ENCODE results near the gene MEA1. TPM values are rescaled to one million over a fixed set of nuclear protein-coding genes. Genes with fewer than 3 reads are reported as not detected.

The MEA1 gene
- total RNA-seq, 5 donors from 2014 or later (not counting 1 experiment from before 2014, with no cell fraction given) = 20.5 to 38.7 (median 34.0) TPM

GRCh38 chr6:42984924-42985475, 28.7 kb downstream of the MEA1 start:
- ATAC-seq (replicated peaks in 1 of 4) (peak in 2 of 4 experiments; percentile 0 to 1), DNase-seq (peak in 7 of 35 experiments; percentile 8 to 38 (median 10))
- H3K9me3 ChIP-seq = no peaks in the 10 kb centered on the region
- peaks cover 10 to 41% of the 10 kb centered on the region in 2 experiments for H3K4me1 ChIP-seq (ENCODE audit: control insufficient read depth in 1 of 2, extremely low read depth in 1 of 2, insufficient read depth in 2 of 2, low read length in 2 of 2)
- H3K27ac Mint-ChIP-seq = peak overlapping the region; percentile 65 to 81
- H3K27me3 Mint-ChIP-seq = no peaks in the 10 kb centered on the region
- peaks cover 24% of the 10 kb centered on the region for H3K36me3 Mint-ChIP-seq
- H3K27me3 ChIP-seq (replicated peaks in 1 of 2; ENCODE audit: control insufficient read depth in 2 of 2, extremely low read depth in 1 of 2, insufficient read depth in 2 of 2, low read length in 1 of 2) = no peaks in the 10 kb centered on the region
- peaks cover 51 to 64% (median 61%) of the 10 kb centered on the region in 3 donors for H3K4me1 Mint-ChIP-seq
- H3K4me3 Mint-ChIP-seq = peak overlapping the region; percentile 89 to 95 (median 92)
- 4% methylated on average over 8 of the region's 13 CpGs for WGBS (ENCODE audit: insufficient coverage)
- ChIA-PET CTCF (interaction anchor here in 1 of 2 donors (1.0 to 1.4 kb wide), 5 partner anchors 9 to 56 kb away, joined by 3 to 6 read pairs (median 3); partner anchors contain the start of genes CNPY3, KLHDC3 and MEA1), POLR2A (interaction anchor here (0.5 to 1.8 kb wide), 4 partner anchors 29 to 1403 kb away, joined by 4 to 22 read pairs (median 8); partner anchors contain the start of genes CDC5L (in 1 of the 2), CNPY3 (in 1 of the 2), KLHDC3 (in 1 of the 2) and MEA1 (in 1 of the 2))
- H3K36me3 ChIP-seq (ENCODE audit: control insufficient read depth in 2 of 2, extremely low read depth in 1 of 2, insufficient read depth in 1 of 2, low read length in 1 of 2) = peaks cover 7 to 23% of the 10 kb centered on the region in 2 donors
- H3K4me3 ChIP-seq (ENCODE audit: control insufficient read depth in 1 of 2, extremely low read depth in 1 of 2, low read length in 1 of 2) = peak overlapping the region; percentile 74 to 79
- H3K27ac ChIP-seq (ENCODE audit: low read length) = peak overlapping the region; percentile 27
- no peaks in the 10 kb centered on the region for H3K9me3 Mint-ChIP-seq

- Mint-ChIP-seq H3K27me3 (no peaks in the 10 kb centered on the region), H3K9me3 (no peaks in the 10 kb centered on the region), H3K27ac (peak within 1 kb of the TSS; percentile 94 to 96), H3K36me3 (peaks cover 17% of the 10 kb centered on the region), H3K4me1 (peaks cover 54 to 68% (median 66%) of the 10 kb centered on the region in 3 donors), H3K4me3 (peak within 1 kb of the TSS; percentile 89 to 95 (median 92))
- Histone ChIP-seq H3K36me3 (ENCODE audit: control insufficient read depth in 2 of 2, extremely low read depth in 1 of 2, insufficient read depth in 1 of 2, low read length in 1 of 2) (peaks cover 0 to 17% of the 10 kb centered on the region in 2 donors), H3K4me1 (ENCODE audit: control insufficient read depth in 1 of 2, extremely low read depth in 1 of 2, insufficient read depth in 2 of 2, low read length in 2 of 2) (peaks cover 14 to 48% of the 10 kb centered on the region in 2 experiments), H3K4me3 (ENCODE audit: control insufficient read depth in 1 of 2, extremely low read depth in 1 of 2, low read length in 1 of 2) (peak within 1 kb of the TSS; percentile 74 to 79), H3K27me3 (replicated peaks in 1 of 2; ENCODE audit: control insufficient read depth in 2 of 2, extremely low read depth in 1 of 2, insufficient read depth in 2 of 2, low read length in 1 of 2) (no peaks in the 10 kb centered on the region), H3K27ac (ENCODE audit: low read length) (peak within 1 kb of the TSS; percentile 87), H3K9me3 (no peaks in the 10 kb centered on the region)
- peak; percentile 92 to 99 (median 98) for DNase-seq
- ChIA-PET POLR2A (interaction anchor here (0.6 to 1.8 kb wide), 8 partner anchors 14 to 203 kb away, joined by 3 to 22 read pairs (median 7); partner anchors contain the start of genes CNPY3 (in 2 of the 2), KLC4 (in 1 of the 2), KLHDC3 (in 1 of the 2) and MEA1 (in 1 of the 2)), CTCF (interaction anchor here in 1 of 2 donors (0.6 to 1.4 kb wide), 7 partner anchors 21 to 323 kb away, joined by 3 to 6 read pairs (median 4); partner anchors contain the start of genes CNPY3, KLC4, KLHDC3 and MEA1)
- WGBS (ENCODE audit: insufficient coverage) = 0% methylated on average over 41 of the region's 59 CpGs
- ATAC-seq (replicated peaks in 1 of 4) = peak; percentile 91 to 95 (median 92)
Observed at GRCh38 chr6:42984001-42984923, 29.5 kb downstream of the MEA1 start, which contains the start of gene PPP2R5D. Gene PPP2R5D (plus strand): TSS chr6:42984570. CDS start chr6:42984678, 108 bp downstream.

GRCh38 chr6:42981836-42982235, 31.9 kb downstream of the MEA1 start:
- POLR2A ChIA-PET = no interaction called here

GRCh38 chr6:42979523-42980177, 34.1 kb downstream of the MEA1 start:
- CTCF ChIA-PET = interaction anchor here (0.5 to 1.1 kb wide), 10 partner anchors 8 to 309 kb away, joined by 3 to 5 read pairs (median 3); partner anchors contain the start of genes KLC4 (in 1 of the 2) and MRPL2 (in 1 of the 2)
- DNase-seq = peak in 1 of 35 experiments; percentile 37
- peak; percentile 6 to 18 (median 10) for ATAC-seq (replicated peaks in 1 of 4)
- peak overlapping the region; percentile 85 for H3K27ac ChIP-seq (ENCODE audit: low read length)
- Mint-ChIP-seq H3K27me3 (no peaks in the 10 kb centered on the region), H3K9me3 (no peaks in the 10 kb centered on the region), H3K27ac (peak overlapping the region; percentile 97 to 99), H3K4me3 (peak overlapping the region; percentile 88 to 93 (median 92)), H3K36me3 (no peaks in the 10 kb centered on the region), H3K4me1 (peaks cover 50 to 57% (median 50%) of the 10 kb centered on the region in 3 donors)
- H3K27me3 ChIP-seq (replicated peaks in 1 of 2; ENCODE audit: control insufficient read depth in 2 of 2, extremely low read depth in 1 of 2, insufficient read depth in 2 of 2, low read length in 1 of 2) = no peaks in the 10 kb centered on the region
- POLR2A ChIA-PET = interaction anchor here (0.5 to 1.6 kb wide), 15 partner anchors 11 to 1019 kb away, joined by 3 to 15 read pairs (median 4); partner anchors contain the start of genes CNPY3 (in 1 of the 2), CUL7 (in 1 of the 2), KLHDC3 (in 1 of the 2) and MEA1 (in 1 of the 2)
- peak overlapping the region; percentile 72 to 85 for H3K4me3 ChIP-seq (ENCODE audit: control insufficient read depth in 1 of 2, extremely low read depth in 1 of 2, low read length in 1 of 2)
- 18% methylated on average over 6 of the region's 9 CpGs for WGBS (ENCODE audit: insufficient coverage)
- H3K9me3 ChIP-seq = no peaks in the 10 kb centered on the region
- H3K36me3 ChIP-seq (ENCODE audit: control insufficient read depth in 2 of 2, extremely low read depth in 1 of 2, insufficient read depth in 1 of 2, low read length in 1 of 2) = peaks cover 0 to 6% of the 10 kb centered on the region in 2 donors
- peaks cover 23 to 49% of the 10 kb centered on the region in 2 experiments for H3K4me1 ChIP-seq (ENCODE audit: control insufficient read depth in 1 of 2, extremely low read depth in 1 of 2, insufficient read depth in 2 of 2, low read length in 2 of 2)

More at GRCh38 chr6:42981836-42982235, 31.9 kb downstream of the MEA1 start:
- Mint-ChIP-seq H3K4me3 (peak overlapping the region in 2 of 3 donors; percentile 1 to 4), H3K27me3 (no peaks in the 10 kb centered on the region), H3K9me3 (no peaks in the 10 kb centered on the region), H3K4me1 (peaks cover 53 to 65% (median 56%) of the 10 kb centered on the region in 3 donors), H3K27ac (peak overlapping the region; percentile 17 to 60), H3K36me3 (no peaks in the 10 kb centered on the region)
- DNase-seq (no peak), ATAC-seq (replicated peaks in 1 of 4) (no peak)
- H3K4me3 ChIP-seq (ENCODE audit: control insufficient read depth in 1 of 2, extremely low read depth in 1 of 2, low read length in 1 of 2) = no peak overlapping the region
- no peaks in the 10 kb centered on the region for H3K27me3 ChIP-seq (replicated peaks in 1 of 2; ENCODE audit: control insufficient read depth in 2 of 2, extremely low read depth in 1 of 2, insufficient read depth in 2 of 2, low read length in 1 of 2)
- H3K4me1 ChIP-seq (ENCODE audit: control insufficient read depth in 1 of 2, extremely low read depth in 1 of 2, insufficient read depth in 2 of 2, low read length in 2 of 2) = peaks cover 24 to 59% of the 10 kb centered on the region in 2 experiments
- CTCF ChIA-PET = no interaction called here
- H3K36me3 ChIP-seq (ENCODE audit: control insufficient read depth in 2 of 2, extremely low read depth in 1 of 2, insufficient read depth in 1 of 2, low read length in 1 of 2) = no peaks in the 10 kb centered on the region
- H3K27ac ChIP-seq (ENCODE audit: low read length) = no peak overlapping the region
- H3K9me3 ChIP-seq = no peaks in the 10 kb centered on the region
- WGBS (ENCODE audit: insufficient coverage) = 83% methylated on average over 1 of the region's 5 CpGs

GRCh38 chr6:42978839-42979522, 34.8 kb downstream of the MEA1 start, which contains the start of gene PEX6:
Gene PEX6 (minus strand): TSS chr6:42979181. CDS start chr6:42979150, 31 bp downstream.
- H3K9me3 Mint-ChIP-seq = no peaks in the 10 kb centered on the region
- H3K27ac Mint-ChIP-seq = peak within 1 kb of the TSS; percentile 97 to 99
- ATAC-seq (replicated peaks in 1 of 4) (peak; percentile 94 to 96 (median 95)), DNase-seq (peak; percentile 88 to 98 (median 95))
- H3K4me3 ChIP-seq (ENCODE audit: control insufficient read depth in 1 of 2, extremely low read depth in 1 of 2, low read length in 1 of 2) = peak within 1 kb of the TSS; percentile 72 to 85
- peaks cover 48 to 54% (median 49%) of the 10 kb centered on the region in 3 donors for H3K4me1 Mint-ChIP-seq
- no peaks in the 10 kb centered on the region for H3K27me3 Mint-ChIP-seq
- CTCF ChIA-PET = interaction anchor here (0.5 to 1.1 kb wide), 11 partner anchors 9 to 308 kb away, joined by 3 to 5 read pairs (median 3); partner anchors contain the start of genes KLC4 (in 1 of the 2) and MRPL2 (in 1 of the 2)
- H3K4me3 Mint-ChIP-seq = peak within 1 kb of the TSS; percentile 88 to 93 (median 92)
- H3K9me3 ChIP-seq = no peaks in the 10 kb centered on the region
- H3K36me3 ChIP-seq (ENCODE audit: control insufficient read depth in 2 of 2, extremely low read depth in 1 of 2, insufficient read depth in 1 of 2, low read length in 1 of 2) = peaks cover 0 to 9% of the 10 kb centered on the region in 2 donors
- H3K4me1 ChIP-seq (ENCODE audit: control insufficient read depth in 1 of 2, extremely low read depth in 1 of 2, insufficient read depth in 2 of 2, low read length in 2 of 2) = peaks cover 23 to 48% of the 10 kb centered on the region in 2 experiments
- no peaks in the 10 kb centered on the region for H3K36me3 Mint-ChIP-seq
- H3K27me3 ChIP-seq (replicated peaks in 1 of 2; ENCODE audit: control insufficient read depth in 2 of 2, extremely low read depth in 1 of 2, insufficient read depth in 2 of 2, low read length in 1 of 2) = no peaks in the 10 kb centered on the region
- peak within 1 kb of the TSS; percentile 85 for H3K27ac ChIP-seq (ENCODE audit: low read length)
- POLR2A ChIA-PET = interaction anchor here (0.5 to 1.6 kb wide), 17 partner anchors 11 to 1019 kb away, joined by 3 to 15 read pairs (median 4); partner anchors contain the start of genes BICRAL (in 1 of the 2), CNPY3 (in 1 of the 2), CUL7 (in 1 of the 2) and KLHDC3 (in 1 of the 2)
- whole genome bisulfite sequencing (ENCODE audit: insufficient coverage) = 0% methylated on average over 43 of the region's 59 CpGs

Data from T-cell (primary cell).